HCT116 (cell line): ENCODE data around the gene PARP9. TPM values are rescaled to one million over a fixed set of nuclear protein-coding genes. Genes with fewer than 3 reads are reported as not detected.

Source experiments
- ATAC-seq: fragments of 200-7000 bp; cut with Tn5 transposase; 2 replicates; pipeline ENCODE4 v1.9.1; 2020; ENCODE audit warnings: mild to moderate bottlenecking, moderate library complexity
- BruUV-seq: library from RNA; stranded (reverse); fragments of 400-500 nt; replicated peaks from 2 replicates; lab custom pipeline; 2021; lab: Mats Ljungman, UMichigan
- CTCF ChIA-PET: fragments of 300-600 bp; sonication (Branson Sonifier 250); formaldehyde crosslinking; loops from one replicate; lab custom pipeline; 2021; ENCODE audit warnings: antibody characterized with exemption; lab: Charles Lee
- POLR2A ChIA-PET: fragments of 300-600, 350-600 bp; sonication (Branson Sonifier 250); formaldehyde crosslinking; loops from one replicate; lab custom pipeline; 2021; ENCODE audit warnings: antibody characterized with exemption; lab: Charles Lee
- RAD21 ChIA-PET, 2 experiments: fragments of 300-600 bp; sonication (Branson Sonifier 250); formaldehyde crosslinking; loops; one replicate each; lab custom pipeline; 2023; ENCODE audit warnings: low total read pairs in 2 of 2; ENCODE audit not compliant: uncharacterized antibody in 2 of 2, unreplicated experiment in 2 of 2, low non-redundant PET in 1 of 2; lab: Charles Lee
- DNase-seq: peaks from one replicate; pipeline ENCODE4 v3.0.0-alpha.2; 2010; ENCODE audit warnings: low read depth, low spot score
- H2AFZ ChIP-seq: fragments of 200-600 bp; shearing (Covaris generic), sonication (generic); 2 replicates; pipeline ENCODE4 v1.6.1; 2017; ENCODE audit warnings: low read depth, mixed run types, mixed read lengths, antibody characterized with exemption, low read length; ENCODE audit not compliant: poor library complexity, severe bottlenecking
- H3K27ac ChIP-seq: 2 replicates; pipeline ENCODE4 v1.5.1; 2012; ENCODE audit warnings: low read depth, low read length
- H3K27me3 ChIP-seq: fragments of 200-600 bp; sonication (generic); 2 replicates; pipeline ENCODE4 v1.6.1; 2016; ENCODE audit warnings: mixed run types, low read length, mixed read lengths; ENCODE audit not compliant: insufficient read depth
- H3K36me3 ChIP-seq, 2 experiments: fragments of 200-500 bp in 1 of 2; fragments of 200-600 bp in 1 of 2; sonication (Bioruptor generic) in 1 of 2; sonication (generic) in 1 of 2; 2 replicates each; pipeline versions ENCODE4 v1.5.1 to v1.6.1; 2014 to 2016; ENCODE audit warnings: low read length in 2 of 2, inconsistent platforms in 1 of 2, mixed read lengths in 1 of 2, mixed run types in 1 of 2; ENCODE audit not compliant: insufficient read depth in 2 of 2, control insufficient read depth in 1 of 2
- H3K4me1 ChIP-seq, 2 experiments: fragments of 200-600 bp in 1 of 2; sonication (generic) in 1 of 2; 2 replicates each; pipeline versions ENCODE4 v1.5.1 to v1.6.1; 2012 to 2017; ENCODE audit warnings: low read length in 2 of 2, inconsistent platforms in 1 of 2, mild to moderate bottlenecking in 1 of 2, mixed read lengths in 1 of 2, mixed run types in 1 of 2, moderate library complexity in 1 of 2; ENCODE audit not compliant: insufficient read depth in 2 of 2, control insufficient read depth in 1 of 2
- H3K4me2 ChIP-seq: fragments of 200-600 bp; sonication (generic); 2 replicates; pipeline ENCODE4 v1.6.1; 2017; ENCODE audit warnings: mixed run types, low read length, mixed read lengths
- H3K4me3 ChIP-seq, 2 experiments: fragments of 200-600 bp in 1 of 2; sonication (generic) in 1 of 2; replicated peaks in 1 of 2; 2 replicates each; pipeline ENCODE4 v1.5.1; 2011 to 2016; ENCODE audit warnings: low read length in 2 of 2, control low read depth in 1 of 2, low read depth in 1 of 2, mild to moderate bottlenecking in 1 of 2, mixed read lengths in 1 of 2, mixed run types in 1 of 2
- H3K79me2 ChIP-seq: fragments of 200-600 bp; sonication (generic); 2 replicates; pipeline ENCODE4 v1.6.1; 2017; ENCODE audit warnings: mild to moderate bottlenecking, mixed run types, low read length, moderate library complexity, mixed read lengths; ENCODE audit not compliant: insufficient read depth
- H3K9ac ChIP-seq: fragments of 200-600 bp; sonication (generic); 2 replicates; pipeline ENCODE4 v1.6.1; 2016; ENCODE audit warnings: low read length, mixed read lengths
- H3K9me2 ChIP-seq: fragments of 200-600 bp; sonication (generic), shearing (Covaris generic); 2 replicates; pipeline ENCODE4 v1.6.1; 2017; ENCODE audit warnings: mixed run types, mild to moderate bottlenecking, moderate library complexity; ENCODE audit not compliant: insufficient read depth
- H3K9me3 ChIP-seq, 2 experiments: fragments of 200-500 bp in 1 of 2; fragments of 200-600 bp in 1 of 2; sonication (Bioruptor generic) in 1 of 2; sonication (generic) in 1 of 2; 2 replicates each; pipeline ENCODE4 v1.6.1; 2014 to 2017; ENCODE audit warnings: low read length in 2 of 2, mixed read lengths in 2 of 2, inconsistent platforms in 1 of 2, low read depth in 1 of 2, mild to moderate bottlenecking in 1 of 2, mixed run types in 1 of 2, moderate library complexity in 1 of 2; ENCODE audit not compliant: control insufficient read depth in 1 of 2, insufficient read depth in 1 of 2
- H4K20me1 ChIP-seq: fragments of 200-600 bp; sonication (generic), shearing (Covaris generic); 2 replicates; pipeline ENCODE4 v1.6.1; 2017; ENCODE audit warnings: mixed run types, mild to moderate bottlenecking, moderate library complexity; ENCODE audit not compliant: insufficient read depth
- ATF3 ChIP-seq: IDR thresholded peaks from 2 replicates; pipeline ENCODE4 v1.6.1; 2012
- CBX3 ChIP-seq: IDR thresholded peaks from 2 replicates; pipeline ENCODE4 v1.6.1; 2012; ENCODE audit warnings: low read depth
- CEBPB ChIP-seq: IDR thresholded peaks from 2 replicates; pipeline ENCODE4 v1.6.1; 2012; ENCODE audit warnings: low read depth
- MAX ChIP-seq: IDR thresholded peaks from 2 replicates; pipeline ENCODE4 v1.6.1; 2012
- SIN3A ChIP-seq: IDR thresholded peaks from 2 replicates; pipeline ENCODE4 v1.6.1; 2012; ENCODE audit warnings: low read depth
- SP1 ChIP-seq: IDR thresholded peaks from 2 replicates; pipeline ENCODE4 v1.6.1; 2012; ENCODE audit warnings: low read depth
- SRF ChIP-seq: IDR thresholded peaks from 2 replicates; pipeline ENCODE4 v1.6.1; 2012; ENCODE audit warnings: low read depth
- TCF7L2 ChIP-seq: IDR thresholded peaks from 2 replicates; pipeline ENCODE4 v1.7.0; 2011; ENCODE audit warnings: borderline replicate concordance, inconsistent platforms; ENCODE audit not compliant: insufficient read depth, insufficient read length; ENCODE audit errors: extremely low read depth
- YY1 ChIP-seq: IDR thresholded peaks from 2 replicates; pipeline ENCODE4 v1.6.1; 2011; ENCODE audit warnings: low read length, low read depth, moderate library complexity, mild to moderate bottlenecking; ENCODE audit not compliant: insufficient replicate concordance; ENCODE audit errors: extremely low read depth
- ZFX ChIP-seq: fragments of 450-650 bp; IDR thresholded peaks from 2 replicates; pipeline ENCODE4 v1.6.1; 2017
- intact Hi-C: fragments of 100-400 bp; cut with micrococcal nuclease; formaldehyde crosslinking; loops from 2 replicates; pipeline ENCODE4 v1.10.0; 2022
- total RNA-seq: library from RNA; stranded (reverse); gene quantifications from one replicate; pipeline ENCODE4 v1.2.1, GENCODE V29; 2021; ENCODE audit not compliant: unreplicated experiment

The PARP9 gene
- total RNA-seq, 1 experiment from 2014 or later = 9.5 TPM

GRCh38 chr3:122606330-122606729 lies 42.2 kb upstream of the PARP9 start:
- no peaks in the 10 kb centered on the region for H3K79me2 ChIP-seq
- H3K4me3 ChIP-seq = no peak overlapping the region
- no peaks in the 10 kb centered on the region for H3K9me3 ChIP-seq
- BruUV-seq = no TSS peak
- ATAC-seq (no peak), DNase-seq (no peak)
- H4K20me1 ChIP-seq = no peaks in the 10 kb centered on the region
- CTCF ChIA-PET = no interaction called here
- H3K36me3 ChIP-seq = no peaks in the 10 kb centered on the region
- H3K4me1 ChIP-seq = peaks cover 3 to 15% of the 10 kb centered on the region in 2 experiments; a peak in 3 of 4 replicates
- H3K4me2 ChIP-seq = no peak overlapping the region
- intact Hi-C loops = no loop called here
- H3K27ac ChIP-seq = no peak overlapping the region
- no peak overlapping the region for H2AFZ ChIP-seq
- POLR2A ChIA-PET = no interaction called here
- RAD21 ChIA-PET = no interaction called here
- H3K27me3 ChIP-seq = no peaks in the 10 kb centered on the region
- H3K9ac ChIP-seq = no peak overlapping the region
- TF ChIP-seq SP1 (no peak), SIN3A (no peak), CBX3 (no peak), TCF7L2 (no peak), YY1 (no peak), ZFX (no peak), SRF (no peak), CEBPB (no peak), ATF3 (no peak)
- no peaks in the 10 kb centered on the region for H3K9me2 ChIP-seq

- Histone ChIP-seq H3K4me3 (no peak overlapping the region), H3K9me3 (no peaks in the 10 kb centered on the region), H3K27me3 (no peaks in the 10 kb centered on the region), H3K27ac (no peak overlapping the region), H3K4me1 (no peaks in the 10 kb centered on the region)
- RAD21 ChIA-PET = no interaction called here
- no peak for TF ChIP-seq MAX
- TF ChIP-seq, all 23 proteins: peak for 0
- ChIA-PET CTCF (no interaction called here), POLR2A (no interaction called here)
- no peak overlapping the region for H3K4me2 ChIP-seq
- H3K9me2 ChIP-seq = no peaks in the 10 kb centered on the region
- no TSS peak for BruUV-seq
- H3K9ac ChIP-seq = no peak overlapping the region
- no peaks in the 10 kb centered on the region for H3K79me2 ChIP-seq
- DNase-seq = no peak
- no peak overlapping the region for H2AFZ ChIP-seq
- H4K20me1 ChIP-seq = no peaks in the 10 kb centered on the region
- ATAC-seq = no peak
- no peaks in the 10 kb centered on the region for H3K36me3 ChIP-seq
- intact Hi-C loops = no loop called here
These were observed 39.0 kb upstream of the PARP9 start for GRCh38 chr3:122603056-122603455.
